ENCODE data around the gene ARVCF.

The ARVCF gene

GRCh38 chr22:19997561-19998231 is 18.9 kb downstream of the ARVCF start:
- TF ChIP-seq, protein P1, sequence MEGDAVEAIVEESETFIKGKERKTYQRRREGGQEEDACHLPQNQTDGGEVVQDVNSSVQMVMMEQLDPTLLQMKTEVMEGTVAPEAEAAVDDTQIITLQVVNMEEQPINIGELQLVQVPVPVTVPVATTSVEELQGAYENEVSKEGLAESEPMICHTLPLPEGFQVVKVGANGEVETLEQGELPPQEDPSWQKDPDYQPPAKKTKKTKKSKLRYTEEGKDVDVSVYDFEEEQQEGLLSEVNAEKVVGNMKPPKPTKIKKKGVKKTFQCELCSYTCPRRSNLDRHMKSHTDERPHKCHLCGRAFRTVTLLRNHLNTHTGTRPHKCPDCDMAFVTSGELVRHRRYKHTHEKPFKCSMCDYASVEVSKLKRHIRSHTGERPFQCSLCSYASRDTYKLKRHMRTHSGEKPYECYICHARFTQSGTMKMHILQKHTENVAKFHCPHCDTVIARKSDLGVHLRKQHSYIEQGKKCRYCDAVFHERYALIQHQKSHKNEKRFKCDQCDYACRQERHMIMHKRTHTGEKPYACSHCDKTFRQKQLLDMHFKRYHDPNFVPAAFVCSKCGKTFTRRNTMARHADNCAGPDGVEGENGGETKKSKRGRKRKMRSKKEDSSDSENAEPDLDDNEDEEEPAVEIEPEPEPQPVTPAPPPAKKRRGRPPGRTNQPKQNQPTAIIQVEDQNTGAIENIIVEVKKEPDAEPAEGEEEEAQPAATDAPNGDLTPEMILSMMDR (IDR thresholded peaks at IDR 0.05), result no peak
- Histone ChIP-seq H3K4me3 (no peak overlapping the region), H3K27ac (peak overlapping the region; percentile 38 to 95)
- no peak for DNase-seq (ENCODE audit: low spot score)

DNA sequence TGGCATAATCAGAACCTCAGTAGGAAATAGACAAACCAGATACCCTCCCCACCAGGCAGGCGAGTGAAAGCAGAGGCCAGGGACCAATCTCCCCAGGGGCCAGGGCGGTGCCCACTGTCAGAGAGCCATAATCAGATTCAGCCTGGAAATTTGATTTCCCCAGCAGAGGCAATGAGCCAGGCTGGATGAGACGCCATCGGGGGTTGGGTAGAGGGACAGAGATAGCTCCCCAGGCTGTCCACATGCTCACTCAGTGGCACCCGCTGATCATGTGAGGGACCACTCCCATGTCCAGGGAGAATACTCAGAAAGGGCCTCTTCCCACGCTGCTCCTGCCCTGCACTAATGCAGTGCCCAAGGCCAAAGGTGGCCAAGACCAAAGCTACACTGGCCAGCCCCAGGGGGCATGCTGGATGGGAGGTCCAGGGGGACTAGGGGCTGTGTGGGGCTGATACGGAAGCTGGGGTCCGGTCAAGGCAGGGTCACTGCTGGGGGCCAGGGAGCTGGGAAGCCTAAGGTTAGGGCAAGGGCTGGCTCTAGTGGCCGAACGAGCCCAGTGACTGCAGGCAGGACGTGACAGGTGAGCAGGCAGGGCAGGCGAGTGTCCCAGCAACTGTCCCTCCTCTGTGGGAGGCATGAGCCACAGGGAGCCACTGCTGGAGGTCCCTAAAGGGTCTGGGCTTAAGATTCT is 19.8 kb downstream of the ARVCF start:
- Histone ChIP-seq H3K4me3 (no peak overlapping the region), H3K27ac (peak overlapping the region; percentile 88 to 95)
- TF ChIP-seq, protein P1 (IDR thresholded peaks at IDR 0.05), result no peak
- DNase-seq (ENCODE audit: low spot score), result no peak

- TF ChIP-seq, protein P1 (IDR thresholded peaks at IDR 0.05), result no peak
- peak; percentile 91 for DNase-seq (ENCODE audit: low spot score)
- Histone ChIP-seq H3K4me3 (peak overlapping the region; percentile 31), H3K27ac (peak overlapping the region; percentile 88 to 95)
Measured at GRCh38 chr22:19995611-19996339, 20.8 kb downstream of the ARVCF start.

DNA sequence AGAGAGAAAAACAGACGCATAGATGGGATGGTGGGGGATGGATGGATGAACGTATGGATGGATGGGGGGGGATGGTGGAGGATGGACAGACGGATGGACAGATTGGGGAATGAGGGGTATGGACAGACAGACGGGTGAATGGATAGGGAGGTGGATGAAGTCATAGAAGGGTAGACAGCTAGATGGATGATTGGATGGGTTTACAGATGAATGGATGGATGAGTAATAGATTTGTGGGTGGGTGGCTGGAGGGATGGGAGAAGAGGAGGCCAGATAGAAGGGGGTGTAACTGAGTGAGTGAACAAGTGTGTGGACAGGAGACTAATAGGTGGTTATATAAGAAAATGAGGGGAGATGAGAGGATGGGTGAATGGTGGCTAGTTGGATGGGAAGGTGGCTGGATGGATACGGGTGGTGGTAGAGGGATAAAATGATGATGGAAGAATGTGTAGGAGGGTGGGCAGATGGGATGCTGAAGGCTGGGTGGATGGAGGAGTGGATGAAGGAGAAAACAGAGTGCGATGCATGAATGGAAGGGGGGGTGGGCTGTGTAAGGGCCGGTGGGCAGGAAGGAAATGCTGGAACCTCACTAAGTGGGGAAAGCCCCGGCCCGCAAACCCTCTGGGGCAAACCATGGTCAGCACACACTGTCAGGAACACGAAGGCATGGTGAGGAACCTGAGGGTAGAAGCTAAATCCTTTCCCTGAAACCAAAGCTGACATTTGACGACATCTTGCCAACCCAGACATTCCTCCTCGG is 21.6 kb downstream of the ARVCF start:
- H3K4me3 ChIP-seq, result peak overlapping the region; percentile 31
- TF ChIP-seq, protein P1 (IDR thresholded peaks at IDR 0.05), result no peak
- DNase-seq (ENCODE audit: low spot score), result no peak
- H3K27ac ChIP-seq, result peak overlapping the region; percentile 88 to 95

DNA sequence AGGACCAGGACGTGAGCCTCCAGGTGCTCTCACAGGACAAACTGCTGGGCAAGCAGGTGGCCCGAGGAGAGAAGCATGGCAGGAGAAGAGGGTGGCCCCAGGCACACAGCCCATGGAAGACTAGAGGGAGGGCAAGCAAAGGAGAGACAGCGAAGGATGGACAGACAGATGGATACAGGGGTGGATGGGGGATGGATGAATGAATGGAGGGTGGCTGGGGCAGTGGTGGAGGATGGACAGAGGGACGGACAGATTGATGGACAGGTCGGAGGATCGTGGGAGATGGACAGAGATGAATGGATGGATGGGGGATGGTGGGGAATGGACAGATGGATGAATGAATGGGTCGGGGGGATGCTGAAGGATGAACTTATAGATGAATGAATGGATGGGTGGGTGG is 22.7 kb downstream of the ARVCF start:
- Histone ChIP-seq H3K27ac (peak overlapping the region in 1 of 2 donors; percentile 95), H3K4me3 (no peak overlapping the region)
- TF ChIP-seq, protein P1 (IDR thresholded peaks at IDR 0.05), result no peak
- DNase-seq (ENCODE audit: low spot score), result no peak

- Histone ChIP-seq H3K4me3 (no peak overlapping the region), H3K27ac (peak overlapping the region; percentile 68 to 95)
- DNase-seq (ENCODE audit: low spot score), result no peak
- TF ChIP-seq, protein P1 (IDR thresholded peaks at IDR 0.05), result no peak
Measured at GRCh38 chr22:19992921-19993355, 23.7 kb downstream of the ARVCF start.

Measured in coronary artery (tissue), 2 donors.